ENCODE results near the gene ZNF283.

The ZNF283 gene

GRCh38 chr19:43826787-43827754, at the start of gene ZNF283:
Gene ZNF283, plus strand, starts transcription at chr19:43827321. Its CDS starts 6,184 bp downstream, at chr19:43833505.
- peak; percentile 9 for DNase-seq

DNA sequence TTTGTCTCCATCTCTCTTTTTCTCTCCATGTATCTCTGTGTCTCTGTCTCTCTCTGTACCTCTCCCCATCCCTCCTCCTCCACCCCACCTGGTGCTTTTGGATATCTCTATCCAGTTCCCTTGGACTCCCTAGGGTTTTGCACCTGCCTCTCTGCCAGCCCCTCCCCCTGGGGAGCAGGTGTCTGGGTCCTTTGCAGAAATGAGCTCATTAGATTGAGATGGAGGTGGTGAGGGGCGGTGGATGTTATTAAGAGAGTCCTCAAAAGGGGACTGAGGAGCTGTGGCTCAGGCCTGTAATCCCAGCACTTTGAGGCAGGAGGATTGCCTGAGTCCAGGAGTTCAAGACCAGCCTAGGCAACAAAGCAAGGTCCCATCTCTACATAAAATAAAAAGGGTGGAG, 48.5 kb upstream of the ZNF283 start:
- no peak for DNase-seq

- no peak for DNase-seq
Observed at GRCh38 chr19:43779147-43779819, 47.8 kb upstream of the ZNF283 start.

DNA sequence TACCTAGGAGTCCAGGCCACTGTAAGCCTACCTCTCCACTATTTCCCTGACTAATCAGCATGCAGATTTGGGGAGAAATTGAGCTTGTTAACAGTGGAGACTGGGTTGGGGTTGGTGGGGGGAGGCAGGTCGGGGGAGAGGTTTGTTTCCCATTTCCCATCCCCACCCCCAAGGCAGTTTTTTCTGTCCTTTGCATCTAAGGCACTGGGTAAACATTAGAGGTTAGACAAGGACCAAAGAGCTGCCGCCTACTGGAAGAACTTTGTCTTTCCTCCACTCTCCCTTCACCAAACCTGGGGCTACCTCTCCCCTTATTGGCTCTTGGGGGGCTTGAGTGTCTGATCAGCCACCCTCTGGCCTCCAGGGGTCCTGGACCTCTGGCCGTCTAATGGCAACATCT, 47.3 kb upstream of the ZNF283 start:
- no peak for DNase-seq

DNA sequence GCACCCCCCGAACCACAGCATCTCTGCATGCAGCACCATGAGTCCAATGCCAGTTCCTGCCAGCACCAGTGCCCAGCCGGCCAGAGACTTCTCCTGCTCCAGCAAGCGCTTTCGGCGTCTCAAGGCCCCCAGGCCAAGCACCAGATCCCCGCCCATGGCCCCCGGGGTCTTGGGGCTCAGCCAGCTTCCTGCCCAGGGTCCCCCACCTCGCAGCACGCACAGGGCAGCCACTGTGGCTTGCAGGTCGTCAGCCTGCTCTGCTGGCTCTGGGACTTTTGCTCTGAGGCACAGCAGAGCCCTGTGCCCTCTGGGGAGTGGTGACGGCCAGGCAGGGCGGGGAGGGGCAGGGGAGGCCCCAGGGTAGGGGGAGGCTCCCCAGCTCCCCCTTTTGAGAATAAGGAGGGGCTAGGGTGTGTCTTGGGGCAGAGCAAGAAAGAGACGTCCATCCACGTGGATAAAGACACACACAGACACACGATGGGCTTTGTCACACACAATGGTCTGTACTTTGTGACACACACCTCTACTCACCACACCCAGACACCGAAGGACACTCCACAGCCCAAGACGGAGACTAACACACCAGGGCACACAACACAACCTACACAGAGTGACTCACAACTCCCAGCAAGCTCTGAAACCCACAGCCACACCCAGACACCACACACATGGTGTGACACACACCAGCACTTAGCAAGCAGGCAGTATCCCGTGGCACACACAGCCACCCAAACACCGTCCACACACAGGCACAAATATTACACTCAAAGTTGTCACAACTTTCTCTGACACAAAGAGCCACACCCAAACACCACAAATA, 46.2 kb upstream of the ZNF283 start, which contains the start of gene KCNN4:
TSS of gene KCNN4 (minus strand) at position 268 of the 820 bp plus-strand sequence. CDS start at position 156, 112 bp downstream.
- DNase-seq = no peak

- no peak for DNase-seq
Observed at GRCh38 chr19:43781630-43782310, 45.4 kb upstream of the ZNF283 start.

- no peak for DNase-seq
Observed at GRCh38 chr19:43782311-43782660, 44.8 kb upstream of the ZNF283 start.

DNA sequence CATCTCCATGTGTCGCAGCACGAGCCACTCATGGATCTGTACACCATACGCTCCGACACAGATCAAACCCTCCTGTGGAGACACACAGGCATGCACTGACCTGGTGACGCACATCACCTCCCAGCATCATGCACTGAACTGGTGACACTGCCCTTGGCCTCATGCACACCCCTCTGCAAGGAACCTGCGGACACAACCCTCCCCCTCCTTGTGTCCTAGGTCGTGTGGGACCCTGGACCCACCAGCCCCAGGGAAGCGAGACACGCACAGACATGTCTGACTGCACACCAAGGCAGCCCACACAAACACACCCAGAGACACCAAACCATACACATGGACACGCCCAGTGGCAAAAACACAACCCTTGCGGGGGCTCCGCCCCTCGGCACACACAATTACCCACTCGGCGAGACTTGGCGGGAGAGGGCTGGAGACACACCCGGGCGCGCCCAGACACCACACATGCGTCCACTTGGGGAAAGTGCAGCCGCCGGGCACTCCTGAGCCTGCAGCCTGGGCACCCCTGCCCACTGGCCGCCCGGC, 44.4 kb upstream of the ZNF283 start:
- DNase-seq = no peak

DNA sequence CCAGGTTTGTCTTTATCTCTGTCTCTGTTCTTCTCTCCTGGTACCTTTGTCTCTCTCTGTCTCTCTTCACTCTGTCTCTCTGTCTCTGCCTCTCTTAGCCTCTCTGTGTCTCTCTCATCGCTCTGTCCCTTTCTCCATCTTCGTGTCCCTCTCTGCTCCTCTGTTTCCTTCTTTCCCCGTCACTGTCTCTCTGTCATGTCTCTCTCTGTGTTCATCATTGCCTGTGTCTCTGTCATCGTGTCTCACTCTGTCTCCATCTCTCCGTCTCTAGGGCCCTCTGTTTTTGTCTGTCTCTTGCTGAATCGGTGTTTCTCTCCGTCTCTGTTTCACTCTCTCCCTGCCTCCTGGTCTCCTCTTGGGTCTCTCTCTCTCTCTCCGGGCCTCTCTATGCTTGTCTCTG, 43.5 kb upstream of the ZNF283 start:
- no peak for DNase-seq

DNA sequence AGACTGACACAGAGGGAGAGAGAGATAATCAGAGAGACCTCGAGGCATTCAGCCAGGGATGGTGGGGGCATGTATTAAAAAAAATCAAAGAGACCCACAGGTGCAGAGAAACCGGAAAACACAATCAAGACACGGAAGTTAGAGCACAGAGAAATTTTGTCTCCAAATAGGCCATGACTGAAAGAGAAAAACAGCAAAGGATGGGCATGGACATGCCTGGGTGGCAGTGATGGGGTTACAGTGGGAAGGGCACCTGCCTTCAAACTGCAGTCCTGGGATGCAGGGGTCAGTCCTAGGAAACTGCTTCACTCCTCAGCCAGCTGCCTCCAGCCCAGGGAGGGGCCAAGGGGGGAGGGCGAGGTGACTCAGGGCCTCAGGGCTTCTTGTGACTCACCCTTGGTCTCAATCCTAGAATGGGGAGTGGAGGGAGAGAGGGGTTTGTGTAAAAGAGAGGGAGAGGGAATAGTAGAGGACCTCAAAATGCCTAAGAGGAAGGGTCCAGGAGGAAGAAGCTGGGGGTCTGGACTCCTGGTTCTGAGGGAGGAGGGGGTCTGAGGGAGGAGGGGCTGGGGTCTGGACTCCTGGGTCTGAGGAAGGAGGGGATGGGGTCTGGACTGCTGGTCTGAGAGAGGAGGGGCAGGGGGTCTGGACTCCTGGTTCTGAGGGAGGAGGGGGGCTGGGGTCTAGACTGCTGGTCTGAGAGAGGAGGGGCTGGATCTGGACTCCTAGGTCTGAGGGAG, 42.7 kb upstream of the ZNF283 start:
- no peak for DNase-seq

DNA sequence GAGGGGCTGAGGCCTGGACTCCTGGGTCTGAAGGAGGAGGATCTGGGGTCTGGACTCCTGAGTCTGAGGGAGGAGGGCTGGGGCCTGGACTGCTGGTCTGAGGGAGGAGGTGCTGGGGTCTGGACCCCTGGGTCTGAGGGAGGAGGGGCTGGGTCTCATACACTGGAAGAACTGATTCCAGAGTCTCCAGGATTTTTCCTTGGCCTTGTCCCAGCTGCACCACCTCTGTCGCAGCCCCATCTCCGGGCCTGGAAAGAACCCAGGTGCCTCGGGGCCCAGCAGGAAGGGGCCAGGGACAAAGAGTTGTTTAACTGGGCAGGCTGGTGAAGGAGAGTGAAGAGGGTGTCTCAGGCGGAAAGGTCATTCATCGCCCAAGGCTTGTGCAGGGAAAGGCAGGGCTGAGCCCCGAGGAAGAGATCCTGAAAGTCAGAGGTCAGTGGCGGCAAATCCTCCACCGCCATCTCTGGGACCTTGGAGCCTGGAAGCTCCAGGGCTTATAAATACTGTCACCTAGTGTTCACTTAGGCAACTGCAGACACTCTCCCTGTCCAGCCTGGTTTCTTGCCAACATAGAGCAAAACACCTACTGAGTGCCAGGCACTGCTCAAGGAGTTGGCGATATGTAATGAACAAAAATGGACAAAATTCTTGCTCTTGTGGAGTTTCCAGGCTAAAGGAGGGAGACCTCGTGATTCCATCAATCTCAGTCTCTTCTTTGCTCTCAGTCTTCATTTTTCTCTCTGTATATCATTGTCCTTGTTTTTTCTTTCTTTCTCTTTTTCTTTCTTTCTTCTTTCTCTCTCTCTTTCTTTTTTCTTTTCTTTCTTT, 41.9 kb upstream of the ZNF283 start:
- no peak for DNase-seq

GRCh38 chr19:43786665-43787064, 40.5 kb upstream of the ZNF283 start:
- no peak for DNase-seq

DNA sequence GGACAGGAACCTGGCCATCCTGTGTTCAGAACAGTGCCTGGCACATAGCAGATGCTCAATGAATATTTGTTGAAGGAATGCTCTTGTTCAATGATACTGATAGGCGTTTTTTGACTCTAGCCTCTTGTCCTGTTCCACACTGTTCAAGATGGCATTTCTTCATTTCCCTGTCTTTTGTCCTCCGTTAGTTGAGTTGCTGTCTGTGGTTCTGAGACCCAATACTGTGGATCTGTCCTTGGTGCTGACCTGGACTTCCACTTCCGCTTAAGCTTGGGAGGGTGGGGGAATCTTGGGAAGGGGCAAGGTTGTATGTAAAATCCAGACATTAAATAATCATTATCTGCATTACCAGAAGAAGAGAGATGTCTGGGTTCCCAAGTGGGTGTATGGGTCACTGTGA, 38.1 kb upstream of the ZNF283 start:
- DNase-seq = no peak

- DNase-seq = no peak
Observed at GRCh38 chr19:43790587-43790986, 36.5 kb upstream of the ZNF283 start.

- no peak for DNase-seq
Observed at GRCh38 chr19:43797118-43797517, 30.0 kb upstream of the ZNF283 start.

DNA sequence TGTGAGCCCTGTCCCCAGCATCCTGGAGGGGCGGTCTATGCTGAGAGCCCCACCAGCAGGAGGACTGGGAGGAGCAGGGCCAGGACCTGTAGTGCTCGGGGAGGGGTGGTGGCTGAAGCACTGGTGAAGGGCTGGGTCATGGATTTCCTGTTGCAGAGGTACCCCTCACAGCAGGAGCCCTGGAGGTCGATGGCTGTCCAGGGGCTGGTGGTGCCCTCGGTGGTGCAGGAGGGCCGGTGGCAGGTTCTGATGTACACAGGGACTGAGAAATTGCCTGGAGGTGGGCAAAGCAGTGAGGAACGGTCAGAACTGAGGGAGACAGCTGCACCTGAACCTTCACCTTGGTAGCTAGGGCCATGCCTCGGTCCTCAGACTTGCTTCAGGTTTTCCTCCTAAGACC, 29.6 kb upstream of the ZNF283 start:
- DNase-seq = no peak

DNA sequence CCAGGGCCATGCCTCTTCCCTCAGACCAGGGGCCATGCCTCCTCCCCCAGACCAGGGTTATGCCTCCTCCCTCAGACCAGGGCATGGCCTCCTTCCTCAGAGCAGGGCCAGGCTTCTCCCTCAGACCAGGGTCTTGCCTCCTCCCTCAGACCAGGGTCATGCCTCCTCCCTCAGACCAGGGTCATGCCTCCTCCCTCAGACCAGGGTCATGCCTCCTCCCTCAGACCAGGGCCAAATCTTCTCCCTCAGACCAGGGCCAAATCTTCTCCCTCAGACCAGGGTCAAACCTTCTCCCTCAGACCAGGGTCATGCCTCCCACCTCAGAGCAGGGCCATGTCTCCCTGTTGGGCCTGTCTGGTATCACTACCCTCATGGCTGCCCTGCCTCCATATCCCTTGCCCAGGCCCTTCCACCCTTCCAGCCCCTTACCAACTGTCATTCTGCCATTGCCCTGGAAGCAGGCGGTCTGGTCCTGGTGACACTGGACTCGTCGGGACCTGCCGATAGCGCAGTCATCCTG, 29.0 kb upstream of the ZNF283 start:
- DNase-seq = no peak

GRCh38 chr19:43798546-43799409, 28.3 kb upstream of the ZNF283 start:
- DNase-seq = no peak

- no peak for DNase-seq
Observed at GRCh38 chr19:43799502-43800142, 27.5 kb upstream of the ZNF283 start.
